AG09309 (cell line): Measurements from ENCODE around the gene MPZL3.

Experiments used
- DNase-seq: peaks from one replicate; pipeline ENCODE4 v3.0.0-alpha.2; 2010; ENCODE audit warnings: low read depth
- H3K4me3 ChIP-seq: 2 replicates; pipeline ENCODE4 v1.5.1; 2011; ENCODE audit warnings: mild to moderate bottlenecking, low read depth, low read length, moderate library complexity; ENCODE audit not compliant: control insufficient read depth
- CTCF ChIP-seq: IDR thresholded peaks from 2 replicates; pipeline ENCODE4 v1.5.1; 2011; ENCODE audit warnings: mild to moderate bottlenecking, low read depth, low read length, inconsistent platforms; ENCODE audit not compliant: insufficient read depth, control insufficient read depth; ENCODE audit errors: missing control alignments

MPZL3 gene

GRCh38 chr11:118236170-118236569 lies 16.0 kb downstream of the MPZL3 start:
- no peak for DNase-seq
- no peak overlapping the region for H3K4me3 ChIP-seq
- no peak for TF ChIP-seq CTCF

GRCh38 chr11:118234833-118235232 lies 17.3 kb downstream of the MPZL3 start:
- no peak for DNase-seq
- no peak for TF ChIP-seq CTCF
- no peak overlapping the region for H3K4me3 ChIP-seq

- no peak for TF ChIP-seq CTCF
- H3K4me3 ChIP-seq: no peak overlapping the region
- DNase-seq: no peak
Measured at GRCh38 chr11:118233850-118234249, 18.3 kb downstream of the MPZL3 start.

- H3K4me3 ChIP-seq: no peak overlapping the region
- TF ChIP-seq CTCF: no peak
- DNase-seq: no peak
Measured at GRCh38 chr11:118233377-118233776, 18.8 kb downstream of the MPZL3 start.

- H3K4me3 ChIP-seq: no peak overlapping the region
- no peak for DNase-seq
- TF ChIP-seq CTCF: no peak
Measured at GRCh38 chr11:118232659-118233058, 19.5 kb downstream of the MPZL3 start.

- H3K4me3 ChIP-seq: no peak overlapping the region
- no peak for DNase-seq
- no peak for TF ChIP-seq CTCF
Measured at GRCh38 chr11:118231461-118231860, 20.7 kb downstream of the MPZL3 start.

- no peak for DNase-seq
- H3K4me3 ChIP-seq: no peak overlapping the region
- no peak for TF ChIP-seq CTCF
Measured at GRCh38 chr11:118230088-118230487, 22.1 kb downstream of the MPZL3 start.
